HUDEP-2 (cell line): ENCODE results near the gene PANX2.
"Not testable (repeated sequence)": the region's sequence is repeated elsewhere in the genome, so short reads cannot be mapped to it uniquely, and the experiment has no call there.

Source experiments
- DNase-seq, 76 experiments: peaks; one replicate each; lab custom pipeline; 2025; ENCODE audit not compliant: unreplicated experiment in 76 of 76; lab: John Stamatoyannopoulos, UW

The PANX2 gene

DNA sequence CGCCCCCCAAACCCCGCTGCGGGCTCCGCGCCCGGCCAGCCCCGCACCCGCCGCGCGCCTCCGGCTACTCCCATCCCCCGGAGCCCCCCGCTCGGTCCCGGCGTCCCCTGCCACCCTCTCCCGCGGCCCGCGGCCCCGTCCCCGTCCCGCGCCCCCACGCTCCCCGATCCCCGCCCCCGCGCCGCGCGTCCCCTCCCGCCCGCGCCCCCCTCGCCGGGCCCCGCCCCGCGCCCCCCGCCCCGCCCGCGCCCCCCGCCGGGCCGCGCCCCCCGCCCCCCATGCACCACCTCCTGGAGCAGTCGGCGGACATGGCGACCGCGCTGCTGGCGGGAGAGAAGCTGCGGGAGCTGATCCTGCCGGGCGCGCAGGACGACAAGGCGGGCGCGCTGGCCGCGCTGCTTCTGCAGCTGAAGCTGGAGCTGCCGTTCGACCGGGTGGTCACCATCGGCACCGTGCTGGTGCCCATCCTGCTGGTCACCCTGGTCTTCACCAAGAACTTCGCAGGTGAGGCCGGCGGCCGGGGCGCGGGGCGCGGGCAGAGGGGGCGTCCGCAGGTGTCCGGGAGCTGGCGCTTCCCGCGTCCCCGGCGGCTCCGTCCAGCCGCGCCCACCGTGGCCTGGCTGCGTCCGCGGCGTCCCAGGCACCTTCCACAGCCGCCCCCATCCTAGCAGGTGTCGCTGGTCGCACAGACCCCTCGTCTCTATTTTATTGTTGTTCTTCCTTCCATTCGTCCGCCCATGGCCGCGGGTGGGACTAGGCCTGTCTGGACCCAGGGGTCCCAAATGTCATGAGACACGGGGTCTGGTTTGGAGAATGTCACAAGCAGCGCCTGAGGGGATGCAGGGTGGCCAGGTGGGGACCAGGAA lies at the start of gene PANX2:
Gene PANX2 (plus strand): TSS at position 279 of the 866 bp plus-strand sequence. CDS start 0 bp downstream, at position 279.
- no peak for DNase-seq

- DNase-seq: no peak
These were observed 49.3 kb upstream of the PANX2 start for GRCh38 chr22:50121202-50121740.

GRCh38 chr22:50123119-50123518 lies 47.4 kb upstream of the PANX2 start:
- DNase-seq: no peak

- DNase-seq: no peak
These were observed 45.5 kb upstream of the PANX2 start for GRCh38 chr22:50125029-50125428.

- no peak for DNase-seq
These were observed 41.3 kb upstream of the PANX2 start for GRCh38 chr22:50129121-50129736.

DNA sequence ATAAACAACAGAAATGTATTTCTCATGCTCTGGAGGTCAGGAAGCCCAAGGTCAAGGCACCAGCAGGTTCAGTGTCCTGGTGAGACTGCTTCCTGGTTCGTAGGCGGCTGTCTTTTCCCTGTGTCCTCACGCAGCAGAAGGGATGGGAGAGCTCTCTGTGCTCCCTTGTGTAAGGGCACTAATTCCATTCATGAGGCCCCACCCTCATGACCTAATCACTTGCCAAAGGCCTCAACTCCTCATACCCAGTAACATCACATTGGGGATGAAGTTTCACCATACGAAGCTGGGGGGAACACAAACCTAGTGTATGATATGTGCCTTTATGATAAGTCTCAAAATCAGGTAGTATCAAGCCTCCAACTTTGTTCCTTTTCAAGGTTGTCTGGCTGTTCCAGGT lies 38.6 kb upstream of the PANX2 start:
- DNase-seq: no peak

GRCh38 chr22:50134481-50134880 lies 36.0 kb upstream of the PANX2 start:
- DNase-seq: no peak

DNA sequence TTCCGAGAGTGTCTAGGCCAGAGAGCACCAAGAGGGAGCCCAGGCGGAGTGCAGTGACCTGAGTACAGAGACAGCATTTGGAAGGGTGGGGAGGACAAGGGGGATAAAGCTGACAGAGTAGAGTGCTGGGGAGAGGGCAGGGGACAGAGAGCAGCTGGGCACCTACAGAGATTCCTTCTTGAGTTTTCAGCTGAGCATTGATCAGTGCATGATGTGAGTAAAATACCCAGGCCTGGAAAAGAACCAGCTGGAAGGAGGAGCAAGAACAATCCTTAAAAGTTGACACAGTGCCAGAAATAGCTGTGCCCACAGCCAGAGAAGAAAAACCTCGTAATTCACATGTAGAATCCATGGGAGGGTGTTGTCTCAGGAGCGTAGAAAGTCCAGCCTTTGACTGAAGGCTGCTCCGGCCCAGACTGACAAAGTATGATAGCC lies 33.9 kb upstream of the PANX2 start:
- DNase-seq: peak in 6 of 76 experiments; percentile 2 to 15 (median 8)

GRCh38 chr22:50137277-50137676 lies 33.3 kb upstream of the PANX2 start:
- not testable (repeated sequence) for DNase-seq

- no peak for DNase-seq
These were observed 32.5 kb upstream of the PANX2 start for GRCh38 chr22:50138041-50138440.

DNA sequence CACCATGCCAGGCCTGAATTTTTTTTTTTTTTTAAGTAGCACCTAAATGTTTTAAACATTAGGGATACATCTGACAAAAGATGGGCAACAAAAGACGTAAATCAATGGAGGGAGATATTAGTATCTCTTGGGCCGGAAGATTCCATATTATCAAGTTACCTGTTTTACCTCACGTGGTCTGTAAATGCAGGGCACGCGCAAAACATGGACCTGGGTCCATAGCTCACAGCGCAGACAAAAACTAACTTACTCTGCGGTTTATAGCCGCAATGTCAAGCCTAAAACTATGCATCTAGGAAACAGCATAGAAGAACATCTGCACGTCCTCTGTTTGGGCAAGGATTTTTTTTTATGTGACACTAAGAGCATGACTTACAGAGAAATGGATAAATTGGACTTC lies 31.5 kb upstream of the PANX2 start:
- no peak for DNase-seq

DNA sequence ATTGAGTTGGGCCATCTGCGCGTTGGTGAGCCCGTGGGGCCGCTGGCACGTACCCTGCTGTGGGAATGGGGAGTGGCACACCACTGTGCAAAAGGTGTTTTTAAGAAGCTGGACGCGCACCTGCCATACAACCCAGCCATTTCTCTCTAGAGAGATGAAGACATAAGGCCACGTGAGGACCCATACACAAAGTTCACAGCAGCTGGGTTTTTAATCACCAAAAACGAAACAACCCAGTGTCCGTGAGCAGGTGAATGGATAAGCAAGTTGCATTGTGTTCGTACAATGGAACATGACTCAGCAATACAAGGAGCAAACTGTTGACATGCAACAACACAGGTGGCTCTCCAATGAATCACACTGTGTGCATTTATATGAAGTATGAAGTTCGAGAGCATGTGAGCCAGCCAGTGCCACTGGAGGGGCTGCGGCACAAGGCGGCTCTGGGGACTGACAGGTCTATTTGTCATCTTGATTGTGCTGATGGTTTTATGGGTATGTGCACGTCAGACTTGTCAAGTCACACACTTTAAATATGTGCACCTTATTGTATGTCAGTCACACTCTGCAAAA lies 30.6 kb upstream of the PANX2 start:
- no peak for DNase-seq

DNA sequence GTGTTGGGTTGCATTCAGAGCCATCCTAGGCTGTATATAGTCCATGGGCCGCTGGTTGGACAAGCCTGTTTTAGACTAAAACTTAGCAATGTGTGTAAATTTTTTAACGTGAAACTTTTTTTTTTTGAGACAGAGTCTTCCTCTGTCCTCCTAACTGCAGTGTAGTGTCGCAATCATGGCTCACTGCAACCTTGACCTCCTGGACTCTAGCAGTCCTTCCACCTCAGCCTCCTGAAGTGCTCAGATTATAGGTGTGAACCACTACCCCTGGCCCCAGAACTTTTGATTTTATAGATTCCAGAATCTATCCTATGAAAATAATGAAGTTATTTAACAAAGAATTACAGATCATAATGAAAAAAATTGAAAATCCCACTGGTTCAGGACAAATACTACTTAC lies 29.9 kb upstream of the PANX2 start:
- no peak for DNase-seq

- no peak for DNase-seq
These were observed 29.1 kb upstream of the PANX2 start for GRCh38 chr22:50141462-50141861.

DNA sequence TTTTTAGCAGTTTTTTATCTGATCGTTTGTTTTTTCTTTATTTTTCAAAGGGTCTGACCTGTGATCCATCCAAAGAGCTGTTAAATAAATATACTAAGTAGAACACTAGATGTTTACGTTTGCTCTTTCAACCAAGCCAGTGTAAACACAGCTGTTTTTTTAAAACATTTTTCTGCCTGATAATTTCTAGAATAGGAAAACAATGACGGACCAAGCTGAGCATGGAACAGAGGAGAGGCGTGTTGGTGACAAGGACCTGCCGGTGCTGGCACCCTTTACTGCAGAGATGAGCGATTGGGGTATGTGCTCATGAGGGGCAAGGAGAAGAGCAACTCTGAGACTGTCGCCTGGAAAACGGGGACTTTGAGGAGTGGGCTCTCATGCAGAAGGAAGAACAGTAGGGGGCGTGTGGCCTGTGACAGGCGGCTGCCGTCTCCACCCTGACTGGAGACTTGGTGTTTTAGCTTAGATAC lies 28.6 kb upstream of the PANX2 start:
- no peak for DNase-seq

DNA sequence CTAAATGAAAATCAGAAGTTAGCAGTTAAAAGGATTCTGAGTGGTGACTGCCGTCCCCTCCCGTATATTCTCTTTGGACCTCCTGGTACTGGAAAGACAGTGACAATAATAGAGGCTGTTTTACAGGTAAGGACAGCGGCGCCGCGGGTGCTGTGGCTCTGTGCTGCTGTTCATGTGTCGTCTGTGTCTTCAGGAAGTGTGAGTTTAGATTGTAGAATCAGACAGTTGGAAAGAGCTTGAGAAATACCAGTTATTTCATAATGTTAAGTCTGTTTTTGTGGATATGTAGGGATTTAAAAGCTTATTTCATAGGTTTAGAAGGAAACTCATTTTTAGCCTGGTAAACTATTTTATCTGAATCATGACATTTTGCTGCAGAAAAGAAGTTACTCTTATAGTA lies 27.4 kb upstream of the PANX2 start:
- DNase-seq: no peak

DNA sequence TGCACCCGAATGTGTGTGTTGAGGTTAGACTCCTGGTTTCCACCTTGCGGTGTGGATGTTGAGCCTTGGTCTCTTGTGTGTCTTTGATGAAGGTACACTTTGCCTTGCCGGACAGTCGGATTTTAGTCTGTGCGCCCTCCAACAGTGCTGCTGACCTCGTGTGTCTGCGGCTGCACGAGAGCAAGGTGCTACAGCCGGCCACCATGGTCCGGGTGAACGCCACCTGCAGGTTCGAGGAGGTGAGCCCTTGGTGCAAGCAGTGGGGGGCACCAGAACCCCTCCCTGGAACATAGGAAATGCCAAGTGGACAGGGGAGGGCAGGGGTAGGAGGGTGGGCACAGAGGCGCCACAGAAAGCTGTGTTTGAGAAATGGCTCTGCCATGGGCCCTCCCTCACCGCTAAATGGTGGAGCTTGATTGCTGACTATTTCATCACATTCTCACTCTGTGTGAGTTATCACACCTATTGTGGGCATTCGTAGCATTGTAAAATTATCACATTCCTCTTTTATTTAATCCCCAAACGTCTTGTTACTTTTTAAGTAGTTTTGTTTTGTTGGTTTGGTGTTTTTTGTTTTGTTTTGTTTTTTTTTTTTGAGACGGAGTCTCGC lies 26.4 kb upstream of the PANX2 start:
- no peak for DNase-seq

DNA sequence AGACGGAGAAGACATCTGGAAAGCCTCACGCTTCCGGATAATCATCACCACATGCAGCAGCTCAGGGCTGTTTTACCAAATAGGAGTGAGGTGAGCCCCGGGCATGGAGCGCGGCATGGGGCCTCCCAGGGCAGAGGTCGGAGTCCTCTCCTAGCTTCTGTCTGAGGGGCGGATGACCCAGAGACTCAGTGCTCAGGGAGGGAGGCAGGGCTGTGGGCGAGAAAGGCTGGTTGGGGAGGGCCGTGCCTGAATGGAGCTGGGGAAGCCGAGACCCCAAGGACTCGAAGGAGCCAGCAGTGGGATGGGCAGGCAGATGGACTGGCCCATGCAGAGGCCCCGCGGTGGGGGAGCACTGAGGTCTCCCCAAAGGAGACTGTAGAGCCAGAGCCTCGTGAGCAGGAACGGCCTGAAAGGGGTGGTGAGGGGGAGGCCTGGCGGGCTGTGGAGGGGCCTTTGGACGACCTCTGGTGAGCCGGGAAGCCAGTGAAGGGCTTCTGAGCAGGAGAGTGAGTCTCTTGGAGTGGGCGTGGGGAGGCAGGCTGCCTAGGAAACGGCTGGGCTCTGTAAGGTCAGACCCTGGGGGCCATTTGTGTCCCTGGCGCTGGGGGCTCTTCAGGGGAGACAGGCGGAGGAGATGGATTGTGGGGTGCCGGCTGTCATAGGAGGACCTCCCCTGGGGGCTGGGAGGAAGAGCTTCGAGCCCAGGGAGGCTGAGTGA lies 24.7 kb upstream of the PANX2 start:
- DNase-seq: no peak

DNA sequence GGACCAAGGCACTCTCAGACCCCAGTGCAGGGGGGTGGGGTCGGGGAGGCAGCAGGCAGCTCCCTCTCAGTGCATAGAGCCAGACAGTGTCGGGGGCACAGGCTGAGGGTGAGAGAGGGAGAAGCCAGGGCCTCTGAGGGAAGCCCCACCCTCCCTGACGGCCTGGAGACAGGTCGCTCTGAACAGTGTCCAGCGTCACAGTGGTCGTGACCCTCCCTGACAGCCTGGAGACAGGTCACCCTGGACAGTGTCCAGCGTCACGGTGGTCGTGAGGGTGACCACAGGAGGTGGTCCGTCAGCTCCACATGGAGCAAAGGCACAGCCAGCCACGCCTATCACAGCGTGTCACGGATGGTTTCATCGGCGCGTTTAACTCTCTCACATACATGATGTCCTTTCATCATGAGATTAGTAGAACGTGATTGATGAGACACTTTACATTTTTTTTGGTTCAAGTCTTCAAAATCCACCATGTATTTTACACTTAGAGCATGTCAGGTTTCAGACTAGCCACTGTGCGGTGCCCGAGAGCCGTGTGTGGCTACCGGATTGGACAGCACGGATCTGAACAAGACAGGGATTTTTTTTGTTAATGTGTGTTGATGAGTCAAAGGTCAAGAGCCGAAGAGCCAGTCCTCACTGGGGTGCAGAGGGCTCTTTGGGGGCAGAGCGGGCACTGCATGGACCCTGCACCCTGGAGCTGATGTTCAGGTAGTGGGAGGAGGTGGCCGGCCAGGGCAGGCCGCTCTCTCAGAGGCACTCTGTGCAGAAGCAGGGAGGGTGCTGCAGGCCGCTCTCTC lies 23.9 kb upstream of the PANX2 start:
- peak in 16 of 76 experiments; percentile 5 to 41 (median 18) for DNase-seq
